ENCODE measurements around the gene BTAF1.

DNA sequence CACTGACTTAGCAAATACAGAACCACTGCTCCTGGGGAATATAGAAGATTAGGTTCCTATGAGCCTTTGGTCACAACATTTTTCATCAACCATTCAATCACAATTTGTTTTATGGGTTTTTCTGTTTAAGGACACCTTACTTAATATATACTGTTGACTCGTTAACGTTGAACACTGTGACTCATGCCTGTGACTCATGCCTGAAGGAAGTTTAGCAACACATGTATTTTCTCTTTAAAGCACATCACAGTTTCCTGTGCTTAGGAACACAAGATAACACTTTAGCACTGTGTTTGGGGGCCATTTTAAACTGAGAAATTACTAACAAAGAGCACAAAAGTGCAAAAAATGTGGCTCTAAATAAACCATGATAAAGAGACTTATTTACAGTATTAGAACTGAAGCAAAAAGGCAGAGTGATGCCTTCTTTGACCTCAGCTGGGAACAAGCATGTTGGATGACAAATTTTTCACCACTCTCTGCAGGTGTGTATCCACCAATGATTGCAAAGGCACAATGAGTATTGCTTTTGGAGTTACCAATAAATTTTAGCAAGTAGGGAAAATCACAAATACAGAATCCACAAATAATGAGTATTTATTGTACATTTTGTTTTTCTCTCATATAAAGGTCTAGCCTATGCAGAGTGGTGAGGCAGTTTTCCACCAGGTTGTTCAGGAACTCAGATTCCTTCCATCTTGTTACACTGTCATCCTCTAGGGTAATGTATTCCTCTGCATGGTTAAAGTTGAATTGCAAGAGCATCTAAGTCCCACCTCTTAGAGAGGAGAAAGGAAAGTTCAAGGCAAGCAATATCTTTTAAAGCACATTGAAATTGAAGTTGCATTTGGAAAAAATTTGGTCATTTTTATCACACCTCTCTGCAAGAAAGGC is 21.5 kb upstream of the BTAF1 start:
- TF ChIP-seq, protein P1, sequence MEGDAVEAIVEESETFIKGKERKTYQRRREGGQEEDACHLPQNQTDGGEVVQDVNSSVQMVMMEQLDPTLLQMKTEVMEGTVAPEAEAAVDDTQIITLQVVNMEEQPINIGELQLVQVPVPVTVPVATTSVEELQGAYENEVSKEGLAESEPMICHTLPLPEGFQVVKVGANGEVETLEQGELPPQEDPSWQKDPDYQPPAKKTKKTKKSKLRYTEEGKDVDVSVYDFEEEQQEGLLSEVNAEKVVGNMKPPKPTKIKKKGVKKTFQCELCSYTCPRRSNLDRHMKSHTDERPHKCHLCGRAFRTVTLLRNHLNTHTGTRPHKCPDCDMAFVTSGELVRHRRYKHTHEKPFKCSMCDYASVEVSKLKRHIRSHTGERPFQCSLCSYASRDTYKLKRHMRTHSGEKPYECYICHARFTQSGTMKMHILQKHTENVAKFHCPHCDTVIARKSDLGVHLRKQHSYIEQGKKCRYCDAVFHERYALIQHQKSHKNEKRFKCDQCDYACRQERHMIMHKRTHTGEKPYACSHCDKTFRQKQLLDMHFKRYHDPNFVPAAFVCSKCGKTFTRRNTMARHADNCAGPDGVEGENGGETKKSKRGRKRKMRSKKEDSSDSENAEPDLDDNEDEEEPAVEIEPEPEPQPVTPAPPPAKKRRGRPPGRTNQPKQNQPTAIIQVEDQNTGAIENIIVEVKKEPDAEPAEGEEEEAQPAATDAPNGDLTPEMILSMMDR (IDR thresholded peaks at IDR 0.05; ENCODE audit: low read length): no peak
- TF ChIP-seq EZH2 (optimal IDR thresholded peaks at IDR 0.05; ENCODE audit: low read depth, low read length) (no peak), EZH2phosphoT487 (IDR thresholded peaks at IDR 0.05; ENCODE audit: low read length) (no peak)

Measured in MM.1S (cell line).